Ishikawa (cell line): ENCODE data around the gene IKZF4.

Experiments used
- CEBPB ChIP-seq: IDR thresholded peaks from 2 replicates; pipeline ENCODE4 v1.6.1; 2012
- CREB1 ChIP-seq: IDR thresholded peaks from 2 replicates; pipeline ENCODE4 v1.6.1; 2012; ENCODE audit warnings: low read depth
- EGR1 ChIP-seq: IDR thresholded peaks from 2 replicates; pipeline ENCODE4 v1.6.1; 2012
- EP300 ChIP-seq: IDR thresholded peaks from 2 replicates; pipeline ENCODE4 v1.6.1; 2012; ENCODE audit warnings: borderline replicate concordance
- FOXM1 ChIP-seq: IDR thresholded peaks from 2 replicates; pipeline ENCODE4 v1.6.1; 2012; ENCODE audit warnings: low read depth, borderline replicate concordance
- MAX ChIP-seq: IDR thresholded peaks from 2 replicates; pipeline ENCODE4 v1.6.1; 2012
- NFIC ChIP-seq: IDR thresholded peaks from 2 replicates; pipeline ENCODE4 v1.6.1; 2012
- RAD21 ChIP-seq: IDR thresholded peaks from 2 replicates; pipeline ENCODE4 v1.6.1; 2012; ENCODE audit warnings: low read depth
- REST ChIP-seq: IDR thresholded peaks from 2 replicates; pipeline ENCODE4 v1.6.1; 2012; ENCODE audit warnings: low read depth, mild to moderate bottlenecking
- TAF1 ChIP-seq: IDR thresholded peaks from 2 replicates; pipeline ENCODE4 v1.6.1; 2012; ENCODE audit warnings: low read depth, mild to moderate bottlenecking
- TCF12 ChIP-seq: IDR thresholded peaks from 2 replicates; pipeline ENCODE4 v1.6.1; 2012; ENCODE audit warnings: low read depth
- TEAD4 ChIP-seq: IDR thresholded peaks from 2 replicates; pipeline ENCODE4 v1.6.1; 2012
- USF1 ChIP-seq: IDR thresholded peaks from 2 replicates; pipeline ENCODE4 v1.6.1; 2012
- YY1 ChIP-seq: IDR thresholded peaks from 2 replicates; pipeline ENCODE4 v1.6.1; 2012; ENCODE audit warnings: low read depth
- ZBTB7A ChIP-seq: IDR thresholded peaks from 2 replicates; pipeline ENCODE4 v1.6.1; 2012; ENCODE audit warnings: low read depth

The IKZF4 gene

GRCh38 chr12:56053407-56053893 is 32.6 kb downstream of the IKZF4 start:
- TF ChIP-seq EP300 (no peak), TEAD4 (no peak), RAD21 (no peak), YY1 (no peak)

- TF ChIP-seq TEAD4: peak; percentile 43; the same call in 1 of the 2 replicates
These were observed 39.1 kb downstream of the IKZF4 start for GRCh38 chr12:56059964-56060363.

- TF ChIP-seq NFIC (no peak), YY1 (no peak), TEAD4 (no peak), FOXM1 (no peak), EGR1 (no peak), ZBTB7A (no peak)
These were observed 41.1 kb downstream of the IKZF4 start for GRCh38 chr12:56061982-56062381.

- TF ChIP-seq TEAD4 (no peak), EGR1 (no peak), CEBPB (no peak), TCF12 (no peak)
These were observed 42.2 kb downstream of the IKZF4 start for GRCh38 chr12:56062996-56063395.

GRCh38 chr12:56071648-56072047 is 50.8 kb downstream of the IKZF4 start:
- no peak for TF ChIP-seq EP300
- no peak for TF ChIP-seq TAF1
- TF ChIP-seq TEAD4: no peak
- TF ChIP-seq RAD21: no peak
- no peak for TF ChIP-seq FOXM1
- no peak for TF ChIP-seq MAX
- no peak for TF ChIP-seq REST
- TF ChIP-seq ZBTB7A: no peak
- no peak for TF ChIP-seq TCF12
- no peak for TF ChIP-seq CEBPB
- no peak for TF ChIP-seq USF1
- no peak for TF ChIP-seq CREB1
- no peak for TF ChIP-seq YY1
- TF ChIP-seq NFIC: no peak
- no peak for TF ChIP-seq EGR1

GRCh38 chr12:56074396-56074795 is 53.6 kb downstream of the IKZF4 start:
- no peak for TF ChIP-seq TEAD4
- no peak for TF ChIP-seq TCF12
- TF ChIP-seq EP300: no peak
- no peak for TF ChIP-seq RAD21
- no peak for TF ChIP-seq EGR1
- no peak for TF ChIP-seq YY1
- no peak for TF ChIP-seq FOXM1
- no peak for TF ChIP-seq TAF1

GRCh38 chr12:56078427-56078826 is 57.6 kb downstream of the IKZF4 start:
- TF ChIP-seq FOXM1 (no peak), TAF1 (no peak), EP300 (no peak), ZBTB7A (no peak), REST (no peak), CREB1 (no peak), YY1 (no peak), NFIC (no peak), EGR1 (no peak), USF1 (no peak), TCF12 (no peak), MAX (no peak), TEAD4 (no peak), RAD21 (no peak)
